ENCODE results near the gene CNOT9. TPM values are rescaled to one million over a fixed set of nuclear protein-coding genes. Genes with fewer than 3 reads are reported as not detected.

The CNOT9 gene
- total and polyA plus RNA-seq, 12 donors, result 20.4 to 58.5 (median 38.5) TPM

DNA sequence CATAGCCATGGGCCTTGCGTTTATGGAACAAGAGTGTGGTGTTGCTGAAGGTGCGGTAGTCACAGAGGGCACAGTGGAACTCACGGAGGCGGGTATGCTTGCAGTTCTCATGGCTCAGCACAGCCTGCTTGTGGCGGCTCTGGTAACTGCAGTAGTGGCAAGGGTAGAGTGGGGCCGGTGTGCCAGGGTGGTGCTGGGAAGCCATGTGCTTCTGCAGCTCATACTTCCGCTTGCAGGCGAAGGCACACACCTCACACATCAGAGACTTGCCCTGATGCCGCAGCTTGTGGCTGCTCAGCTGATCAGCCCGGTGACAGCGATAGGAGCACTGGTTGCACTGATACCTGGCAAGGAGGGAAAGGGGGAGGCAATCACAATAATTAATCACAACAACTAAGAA lies 76.1 kb downstream of the CNOT9 start:
- DNase-seq, result no peak
- no peak overlapping the region for H3K4me3 ChIP-seq
- H3K36me3 ChIP-seq (replicated peaks in 1 of 2), result peaks cover 0 to 88% of the 10 kb centered on the region in 2 donors
- WGBS, 4 donors, result 86 to 96% (median 94%) methylated on average over 11 of the region's 11 CpGs
- H3K27me3 ChIP-seq, result no peaks in the 10 kb centered on the region
- TF ChIP-seq POLR2A (IDR thresholded peaks at IDR 0.05) (no peak), CTCF (IDR thresholded peaks at IDR 0.05) (no peak)
- intact Hi-C loops (cut with DNase I), result loop anchor here (10.0 kb wide), 3 partner anchors 70 to 240 kb away; partner anchors contain the start of gene VIL1 (in 1 of the 2)
- H3K27ac ChIP-seq, result no peak overlapping the region
- no peaks in the 10 kb centered on the region for H3K9me3 ChIP-seq (replicated peaks in 1 of 3)
- H3K4me1 ChIP-seq (replicated peaks in 1 of 2), result no peaks in the 10 kb centered on the region

GRCh38 chr2:218645126-218645525 lies 76.5 kb downstream of the CNOT9 start:
- Histone ChIP-seq H3K9me3 (replicated peaks in 1 of 3) (no peaks in the 10 kb centered on the region), H3K4me1 (replicated peaks in 1 of 2) (no peaks in the 10 kb centered on the region), H3K27me3 (no peaks in the 10 kb centered on the region), H3K4me3 (no peak overlapping the region), H3K36me3 (replicated peaks in 1 of 2) (peaks cover 0 to 90% of the 10 kb centered on the region in 2 donors), H3K27ac (no peak overlapping the region)
- 85 to 100% (median 91%) methylated on average over 1 of the region's 1 CpG for WGBS, 4 donors
- no peak for DNase-seq
- intact Hi-C loops (cut with DNase I), result loop anchor here (10.0 kb wide), 3 partner anchors 70 to 240 kb away; partner anchors contain the start of gene VIL1 (in 1 of the 2)
- no peak for TF ChIP-seq CTCF (IDR thresholded peaks at IDR 0.05)
- no peak for TF ChIP-seq POLR2A (IDR thresholded peaks at IDR 0.05)

Small RNA genes lying within 50 kb of the gene (small RNA-seq; reads per million reads assigned to genes)
- 0 reads per million in 2 donors for gene RNU6-136P

Other genes starting within 250 kb of the CNOT9 start
- gene CATIP, start 212.0 kb upstream of the CNOT9 start, total RNA-seq, result 1 to 10 TPM in 1 of 9 donors, under 1 TPM in 4, not detected in 4; 0.46 to 3.2 (median 0.50) TPM
- gene CATIP, start 212.0 kb upstream of the CNOT9 start, polyA plus RNA-seq, result 1 to 10 TPM in 1 of 3 donors, under 1 TPM in 2; 0.11 to 2.4 (median 0.27) TPM
- gene SLC11A1, start 186.6 kb upstream of the CNOT9 start, total RNA-seq, result 10 to 100 TPM in 7 of 9 donors, 1 to 10 TPM in 2; 1.1 to 83.6 (median 30.0) TPM
- 10 to 100 TPM in 2 of 3 donors, 1 to 10 TPM in 1; 6.3 to 89.9 (median 31.8) TPM for gene SLC11A1, start 186.6 kb upstream of the CNOT9 start, polyA plus RNA-seq
- gene CTDSP1, start 169.0 kb upstream of the CNOT9 start, total RNA-seq, result 100 to 1,000 TPM in 6 of 9 donors, 10 to 100 TPM in 3; 53.1 to 161 (median 118) TPM
- 100 to 1,000 TPM in 1 of 3 donors, 10 to 100 TPM in 2; 34.0 to 119 (median 98.9) TPM for gene CTDSP1, start 169.0 kb upstream of the CNOT9 start, polyA plus RNA-seq
- gene VIL1, start 149.7 kb upstream of the CNOT9 start, total RNA-seq, result 1 to 10 TPM in 1 of 9 donors, under 1 TPM in 2, not detected in 6; 0.47 to 4.5 (median 0.53) TPM
- under 1 TPM; 0.09 to 0.40 (median 0.10) TPM for gene VIL1, start 149.7 kb upstream of the CNOT9 start, polyA plus RNA-seq
- gene USP37, start 488 bp upstream of the CNOT9 start, total RNA-seq, result 10 to 100 TPM in 7 of 9 donors, 1 to 10 TPM in 2; 4.8 to 30.7 (median 14.0) TPM
- gene USP37, start 488 bp upstream of the CNOT9 start, polyA plus RNA-seq, result 1 to 10 TPM; 2.5 to 8.3 (median 3.3) TPM
- 1 to 10 TPM in 6 of 9 donors, under 1 TPM in 3; 0.72 to 5.8 (median 1.3) TPM for gene PLCD4, start 39.1 kb downstream of the CNOT9 start, total RNA-seq
- gene PLCD4, start 39.1 kb downstream of the CNOT9 start, polyA plus RNA-seq, result 10 to 100 TPM in 1 of 3 donors, 1 to 10 TPM in 2; 4.5 to 23.2 (median 5.5) TPM
- gene ZNF142, start 90.8 kb downstream of the CNOT9 start, total RNA-seq, result 10 to 100 TPM in 8 of 9 donors, 1 to 10 TPM in 1; 6.5 to 24.6 (median 20.6) TPM
- 10 to 100 TPM in 1 of 3 donors, 1 to 10 TPM in 2; 8.6 to 21.0 (median 9.5) TPM for gene ZNF142, start 90.8 kb downstream of the CNOT9 start, polyA plus RNA-seq
- 10 to 100 TPM; 16.1 to 54.6 (median 41.4) TPM for gene BCS1L, start 90.8 kb downstream of the CNOT9 start, total RNA-seq
- 10 to 100 TPM; 39.2 to 97.9 (median 84.2) TPM for gene BCS1L, start 90.8 kb downstream of the CNOT9 start, polyA plus RNA-seq
- gene RNF25, start 103.2 kb downstream of the CNOT9 start, total RNA-seq, result 10 to 100 TPM; 19.7 to 45.6 (median 24.7) TPM
- 10 to 100 TPM; 49.1 to 70.4 (median 58.4) TPM for gene RNF25, start 103.2 kb downstream of the CNOT9 start, polyA plus RNA-seq
- gene STK36, start 103.2 kb downstream of the CNOT9 start, total RNA-seq, result 10 to 100 TPM; 12.4 to 89.0 (median 36.0) TPM
- 100 to 1,000 TPM in 2 of 3 donors, 10 to 100 TPM in 1; 14.6 to 112 (median 109) TPM for gene STK36, start 103.2 kb downstream of the CNOT9 start, polyA plus RNA-seq
- gene TTLL4, start 142.0 kb downstream of the CNOT9 start, total RNA-seq, result 10 to 100 TPM; 10.6 to 51.4 (median 20.5) TPM
- gene TTLL4, start 142.0 kb downstream of the CNOT9 start, polyA plus RNA-seq, result 10 to 100 TPM; 22.5 to 65.4 (median 36.8) TPM
- gene CYP27A1, start 213.3 kb downstream of the CNOT9 start, total RNA-seq, result 100 to 1,000 TPM in 4 of 9 donors, 10 to 100 TPM in 5; 30.9 to 124 (median 96.1) TPM
- 10 to 100 TPM; 29.1 to 75.5 (median 45.8) TPM for gene CYP27A1, start 213.3 kb downstream of the CNOT9 start, polyA plus RNA-seq